HG03460 (cell line): ENCODE data around the gene CDC42BPA.
"Not testable (repeated sequence)": the region's sequence is repeated elsewhere in the genome, so short reads cannot be mapped to it uniquely, and the experiment has no call there.

Experiments
- ATAC-seq: cut with Tn5 transposase; IDR thresholded peaks from one replicate; pipeline ENCODE4 v1.9.1; 2021; ENCODE audit not compliant: unreplicated experiment

Gene CDC42BPA

GRCh38 chr1:227002531-227003049 lies 315.7 kb downstream of the CDC42BPA start:
- no peak for ATAC-seq

- ATAC-seq, result not testable (repeated sequence)
These were observed 318.7 kb downstream of the CDC42BPA start for GRCh38 chr1:226999579-226999978.

GRCh38 chr1:226995365-226996332 lies 322.6 kb downstream of the CDC42BPA start:
- ATAC-seq, result peak; percentile 87

- ATAC-seq, result no peak
These were observed 323.5 kb downstream of the CDC42BPA start for GRCh38 chr1:226994586-226995364.

- no peak for ATAC-seq
These were observed 324.3 kb downstream of the CDC42BPA start for GRCh38 chr1:226993814-226994585.

- no peak for ATAC-seq
These were observed 326.4 kb downstream of the CDC42BPA start for GRCh38 chr1:226991920-226992319.

GRCh38 chr1:226990133-226990716 lies 328.1 kb downstream of the CDC42BPA start:
- peak; percentile 68 for ATAC-seq

GRCh38 chr1:226989085-226989920 lies 329.0 kb downstream of the CDC42BPA start:
- no peak for ATAC-seq

GRCh38 chr1:226988334-226988666 lies 330.0 kb downstream of the CDC42BPA start:
- ATAC-seq, result no peak

GRCh38 chr1:226987623-226988333 lies 330.5 kb downstream of the CDC42BPA start:
- ATAC-seq, result no peak

- no peak for ATAC-seq
These were observed 331.1 kb downstream of the CDC42BPA start for GRCh38 chr1:226987179-226987536.

- ATAC-seq, result no peak
These were observed 331.7 kb downstream of the CDC42BPA start for GRCh38 chr1:226986496-226987178.

- no peak for ATAC-seq
These were observed 332.3 kb downstream of the CDC42BPA start for GRCh38 chr1:226985839-226986463.

GRCh38 chr1:226985239-226985838 lies 333.0 kb downstream of the CDC42BPA start:
- no peak for ATAC-seq

- ATAC-seq, result no peak
These were observed 333.6 kb downstream of the CDC42BPA start for GRCh38 chr1:226984521-226985238.

GRCh38 chr1:226983992-226984364 lies 334.3 kb downstream of the CDC42BPA start:
- no peak for ATAC-seq
